Measurements from ENCODE around the gene SPAG16.
"Not testable (repeated sequence)": the region's sequence is repeated elsewhere in the genome, so short reads cannot be mapped to it uniquely, and the experiment has no call there.

Gene SPAG16

GRCh38 chr2:213848631-213849030 is 564.4 kb downstream of the SPAG16 start:
- DNase-seq, result no peak

DNA sequence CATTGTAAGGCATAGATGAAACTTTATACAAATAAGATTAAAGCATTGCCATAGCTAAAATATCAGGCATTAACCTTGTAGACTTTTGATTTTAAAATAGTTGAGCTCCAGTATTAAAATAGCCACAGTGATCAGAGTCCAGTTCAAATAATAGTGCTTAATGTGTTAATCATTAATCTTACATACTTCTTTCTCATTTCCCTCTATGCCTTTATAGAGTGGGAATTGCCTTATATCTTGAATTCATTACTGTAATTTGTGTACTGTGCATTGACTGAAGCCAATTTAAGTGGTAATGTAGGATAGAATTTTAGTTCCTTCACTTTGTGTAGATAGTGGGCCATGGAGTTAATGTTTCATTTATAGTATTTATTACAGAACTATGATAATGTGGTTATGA is 577.4 kb downstream of the SPAG16 start:
- DNase-seq, result no peak

- DNase-seq, result no peak
These were observed 578.3 kb downstream of the SPAG16 start for GRCh38 chr2:213862407-213863076.

DNA sequence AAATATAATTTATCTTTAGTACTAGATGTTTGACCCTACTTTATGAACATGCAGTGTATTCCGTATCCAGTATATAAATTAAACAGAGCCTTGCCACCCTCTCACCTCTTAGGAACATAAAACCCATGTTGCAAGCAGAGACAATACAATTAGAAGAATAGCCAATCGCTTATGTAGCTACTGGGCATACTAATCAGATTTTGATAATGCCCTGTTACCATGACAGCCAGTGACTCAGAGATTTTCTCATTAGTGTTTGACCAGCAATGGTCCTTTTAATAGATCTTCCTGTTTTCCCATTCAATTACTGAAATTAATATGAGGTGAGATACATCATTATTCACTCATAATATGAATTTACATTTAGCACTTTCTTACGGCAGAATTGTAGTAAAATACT is 579.3 kb downstream of the SPAG16 start:
- no peak for DNase-seq

DNA sequence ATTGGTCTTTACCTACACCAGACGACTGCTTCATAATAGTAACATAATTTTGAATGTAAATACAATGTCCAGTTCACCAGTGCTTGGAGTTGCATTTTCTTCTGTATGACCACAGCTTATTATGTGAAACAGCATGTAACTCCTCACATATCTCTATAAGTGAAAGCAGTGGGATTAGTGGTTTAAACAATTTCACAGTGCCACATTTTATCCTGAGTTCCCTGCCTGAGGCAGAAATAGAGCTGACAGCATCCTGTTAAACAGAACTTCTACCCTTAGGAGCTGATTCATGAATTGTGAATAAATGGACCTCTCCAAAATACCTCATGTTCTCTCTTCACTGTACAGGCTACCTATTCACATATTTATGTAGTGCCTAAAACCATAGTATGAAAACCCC is 584.3 kb downstream of the SPAG16 start:
- DNase-seq, result no peak

DNA sequence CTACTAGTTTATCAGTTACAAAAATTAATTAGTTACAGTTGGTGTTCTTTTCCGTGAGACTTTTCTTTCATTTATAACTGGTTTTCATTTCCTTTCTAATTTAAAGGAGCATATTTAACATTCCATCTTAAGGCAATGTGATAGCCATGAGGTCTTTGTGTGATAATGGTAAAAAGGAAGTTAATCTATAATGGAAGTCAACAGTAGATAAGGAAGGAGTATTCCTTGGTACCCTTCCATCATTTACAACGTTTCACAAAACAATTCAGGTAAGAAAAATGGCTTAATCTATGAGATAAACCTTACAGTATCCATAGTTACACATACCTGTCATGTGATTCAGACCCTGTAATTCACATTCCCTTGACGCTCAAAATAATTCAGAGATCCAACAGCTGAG is 601.2 kb downstream of the SPAG16 start:
- DNase-seq, result no peak

DNA sequence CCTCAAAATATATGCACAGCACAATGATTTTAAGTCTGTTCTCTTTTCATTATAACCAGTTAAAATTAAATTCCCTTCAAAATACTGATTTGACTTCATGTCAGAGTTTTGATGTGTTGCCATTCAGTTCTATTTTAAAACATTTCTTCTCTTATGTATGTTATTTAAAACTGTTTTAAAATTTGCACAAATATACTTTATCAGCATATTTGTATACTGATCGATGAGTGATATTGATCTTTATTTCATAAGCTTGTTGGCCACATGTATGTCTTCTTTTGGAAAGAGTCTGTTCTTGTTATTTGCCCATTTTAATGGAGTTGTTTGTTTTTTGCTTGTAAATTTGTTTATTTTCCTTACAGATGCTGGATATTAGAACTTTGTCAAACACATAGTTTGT is 630.2 kb downstream of the SPAG16 start:
- no peak for DNase-seq

DNA sequence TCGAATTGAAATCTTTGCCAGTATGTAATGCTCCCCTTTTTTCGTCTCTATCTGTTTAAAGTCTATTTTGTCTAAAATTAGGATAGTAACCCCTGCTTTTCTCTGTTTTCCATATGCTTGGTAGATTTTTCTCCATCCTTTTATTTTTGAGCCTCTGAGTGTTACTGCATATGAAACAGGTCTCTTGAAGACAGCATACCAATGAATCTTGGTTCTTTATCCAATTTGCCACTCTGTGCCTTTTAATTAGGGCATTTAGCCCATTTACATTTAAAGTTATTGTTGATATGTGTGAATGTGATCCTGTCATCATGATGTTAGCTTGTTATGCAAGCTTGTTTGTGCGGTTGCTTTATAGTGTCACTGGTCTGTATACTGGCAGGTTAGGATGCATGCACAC is 635.8 kb downstream of the SPAG16 start:
- no peak for DNase-seq

DNA sequence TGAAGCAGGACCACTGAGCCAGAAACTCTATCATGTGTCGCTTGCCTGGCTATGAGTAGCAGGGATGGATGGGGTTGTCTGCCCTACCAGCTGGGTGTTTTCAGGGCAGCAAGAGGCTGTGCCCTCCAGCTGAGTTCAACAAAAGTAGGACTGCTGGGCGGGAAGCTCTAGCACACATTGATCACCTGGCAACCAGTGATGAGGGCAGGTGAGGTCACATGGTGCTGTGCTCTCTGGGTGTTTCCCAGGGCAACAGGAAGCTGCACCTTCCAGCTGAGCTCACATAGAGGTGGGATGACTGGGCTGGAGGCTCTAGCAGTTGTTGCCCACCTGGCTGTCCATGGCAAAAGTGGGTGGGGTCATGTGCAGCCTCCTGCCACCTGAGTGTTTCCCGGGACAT is 639.3 kb downstream of the SPAG16 start:
- no peak for DNase-seq

DNA sequence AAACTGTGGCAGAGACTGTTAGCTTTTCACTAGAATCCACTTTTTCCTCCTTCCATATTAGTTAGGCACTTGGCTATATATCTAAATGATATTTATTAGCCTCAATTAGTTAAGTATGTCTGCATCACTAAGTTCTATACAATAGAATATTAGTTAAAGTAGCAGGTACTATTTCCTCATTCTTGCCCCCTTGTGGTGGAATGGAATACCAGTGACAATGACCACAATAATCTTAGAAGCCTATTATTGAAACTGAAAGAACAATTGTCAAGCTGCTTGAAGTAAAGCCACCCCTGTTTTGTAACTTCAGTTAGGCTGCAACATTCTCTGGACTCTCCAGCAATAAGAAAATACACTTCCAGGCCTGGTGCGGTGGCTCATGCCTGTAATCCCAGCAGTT is 650.3 kb downstream of the SPAG16 start:
- DNase-seq, result no peak

- DNase-seq, result no peak
These were observed 673.8 kb downstream of the SPAG16 start for GRCh38 chr2:213958086-213958485.

- no peak for DNase-seq
These were observed 675.3 kb downstream of the SPAG16 start for GRCh38 chr2:213959589-213959988.

- DNase-seq, result no peak
These were observed 687.3 kb downstream of the SPAG16 start for GRCh38 chr2:213971536-213971935.

DNA sequence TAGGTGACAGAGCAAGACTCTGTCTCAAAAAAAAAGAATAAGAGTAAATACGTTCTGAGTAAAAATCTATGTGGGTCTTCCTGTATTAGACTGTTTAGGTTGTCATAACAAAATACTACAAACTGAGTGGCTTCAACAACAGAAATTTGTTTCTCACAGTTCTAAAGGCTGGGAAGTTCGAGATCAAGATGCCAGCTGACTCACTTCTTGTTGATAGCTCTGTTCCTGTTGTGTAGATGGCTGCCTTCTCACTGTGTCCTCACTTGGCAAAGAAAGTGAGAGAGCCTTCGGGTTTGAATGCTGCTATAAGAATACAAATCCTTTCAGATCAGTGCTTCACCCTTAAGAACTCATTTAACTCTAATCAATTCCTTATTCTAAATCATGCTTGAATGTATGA is 696.6 kb downstream of the SPAG16 start:
- DNase-seq, result no peak

- DNase-seq, result no peak
These were observed 704.9 kb downstream of the SPAG16 start for GRCh38 chr2:213989207-213989606.

GRCh38 chr2:213991453-213992108 is 707.3 kb downstream of the SPAG16 start:
- DNase-seq, result no peak

- no peak for DNase-seq
These were observed 711.3 kb downstream of the SPAG16 start for GRCh38 chr2:213995400-213996105.

DNA sequence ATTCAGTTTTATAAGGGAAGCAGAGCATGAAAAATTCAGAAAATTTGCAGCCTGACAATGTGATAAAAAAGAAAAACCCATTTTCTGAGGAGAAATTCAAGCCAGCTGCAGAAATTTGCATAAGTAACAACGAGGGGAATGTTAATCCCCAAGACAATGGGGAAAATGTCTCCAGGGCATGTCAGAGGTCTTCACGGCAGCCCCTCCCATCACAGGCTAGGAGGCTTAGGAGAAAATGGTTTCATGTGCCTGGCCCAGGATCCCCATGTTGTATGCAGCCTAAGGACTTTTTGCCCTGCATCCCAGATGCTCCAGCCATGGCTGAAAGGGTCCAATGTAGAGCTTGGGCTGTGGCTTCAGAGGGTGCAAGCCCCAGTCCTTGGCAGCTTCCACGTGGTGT is 714.7 kb downstream of the SPAG16 start:
- not testable (repeated sequence) for DNase-seq

DNA sequence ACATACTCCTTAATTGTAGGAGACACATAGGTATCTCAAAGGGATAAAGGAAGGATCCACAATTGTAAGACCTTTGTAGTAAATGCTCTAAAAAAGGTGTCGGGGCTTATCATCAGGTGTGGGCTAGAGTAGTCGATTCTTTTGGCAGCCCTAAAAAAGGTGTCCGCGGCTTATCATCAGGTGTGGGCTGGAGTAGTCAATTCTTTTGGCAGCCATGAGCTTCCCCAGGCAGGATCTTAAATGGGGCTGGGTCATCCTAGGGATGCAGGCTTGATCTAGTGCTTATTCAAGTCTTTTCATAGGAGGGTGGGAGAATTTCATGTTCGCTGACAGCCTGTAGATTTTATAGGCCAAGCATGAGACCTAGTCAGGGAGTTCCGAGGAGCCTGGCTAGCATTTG is 720.2 kb downstream of the SPAG16 start:
- no peak for DNase-seq

DNA sequence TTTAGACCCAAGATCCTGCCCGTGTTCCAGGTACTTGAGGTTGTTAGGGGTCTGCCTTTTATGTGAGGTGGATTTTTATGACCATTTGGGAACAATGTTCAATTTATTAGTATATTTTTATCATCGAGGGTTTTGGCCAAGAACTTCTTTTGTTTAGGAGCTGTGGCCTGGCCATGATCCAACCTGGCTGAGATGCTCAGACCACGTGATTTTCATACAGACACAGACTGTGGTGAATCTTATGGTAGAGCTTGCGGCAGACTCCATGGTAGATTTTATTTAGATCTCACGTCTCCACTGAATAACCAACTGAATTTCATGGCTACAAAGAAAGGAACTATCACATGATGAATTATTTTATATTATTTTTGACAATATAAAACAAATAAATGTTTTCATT is 721.1 kb downstream of the SPAG16 start:
- DNase-seq, result no peak

DNA sequence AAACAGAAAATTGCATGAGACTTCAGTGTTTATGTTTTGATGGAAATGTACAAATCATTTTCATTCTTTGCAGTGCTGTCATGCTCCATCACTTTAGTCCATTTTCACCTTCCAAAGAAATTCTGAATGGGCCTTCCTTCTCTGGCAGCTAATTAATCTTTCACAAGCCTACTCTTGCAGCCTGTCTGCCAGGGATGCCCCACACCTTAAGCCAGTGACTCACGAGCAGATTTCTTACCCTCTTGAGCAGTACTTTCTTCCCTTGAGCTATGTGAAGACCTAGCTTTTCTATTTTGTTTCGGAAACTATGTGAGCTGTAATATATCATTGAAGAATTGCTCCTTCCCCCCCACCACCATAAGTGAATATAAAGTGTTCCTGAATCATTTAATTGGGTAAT is 722.3 kb downstream of the SPAG16 start:
- DNase-seq, result no peak

- DNase-seq, result no peak
These were observed 727.4 kb downstream of the SPAG16 start for GRCh38 chr2:214011676-214012075.

GRCh38 chr2:214014551-214015220 is 730.4 kb downstream of the SPAG16 start:
- no peak for DNase-seq

Data from CD4-positive, alpha-beta T cell treated with Interleukin-15 for 1 hour (primary cell).